Measurements from ENCODE around the gene IGF1R.
A peak's percentile ranks its signal among the peaks of the same experiment; 100 is the strongest.

The IGF1R gene

GRCh38 chr15:98815207-98815606, 166.9 kb downstream of the IGF1R start:
- no peak for DNase-seq (ENCODE audit: low read depth in 2 of 2)
- no peak overlapping the region for H3K4me3 ChIP-seq (replicated peaks in 1 of 2; ENCODE audit: low read depth in 2 of 2, low read length in 2 of 2)
- TF ChIP-seq CTCF (IDR thresholded peaks at IDR 0.05; ENCODE audit: low read depth, low read length): no peak

GRCh38 chr15:98817745-98818144, 169.4 kb downstream of the IGF1R start:
- DNase-seq (ENCODE audit: low read depth in 2 of 2): no peak
- H3K4me3 ChIP-seq (replicated peaks in 1 of 2; ENCODE audit: low read depth in 2 of 2, low read length in 2 of 2): no peak overlapping the region
- no peak for TF ChIP-seq CTCF (IDR thresholded peaks at IDR 0.05; ENCODE audit: low read depth, low read length)

GRCh38 chr15:98823012-98823458, 174.7 kb downstream of the IGF1R start:
- H3K4me3 ChIP-seq (replicated peaks in 1 of 2; ENCODE audit: low read depth in 2 of 2, low read length in 2 of 2): no peak overlapping the region
- peak; percentile 36 to 81 for DNase-seq (ENCODE audit: low read depth in 2 of 2)
- no peak for TF ChIP-seq CTCF (IDR thresholded peaks at IDR 0.05; ENCODE audit: low read depth, low read length)

GRCh38 chr15:98823616-98824015, 175.3 kb downstream of the IGF1R start:
- no peak for TF ChIP-seq CTCF (IDR thresholded peaks at IDR 0.05; ENCODE audit: low read depth, low read length)

GRCh38 chr15:98824595-98824994, 176.3 kb downstream of the IGF1R start:
- no peak for TF ChIP-seq CTCF (IDR thresholded peaks at IDR 0.05; ENCODE audit: low read depth, low read length)
- no peak for DNase-seq (ENCODE audit: low read depth in 2 of 2)
- no peak overlapping the region for H3K4me3 ChIP-seq (replicated peaks in 1 of 2; ENCODE audit: low read depth in 2 of 2, low read length in 2 of 2)

More at GRCh38 chr15:98823616-98824015, 175.3 kb downstream of the IGF1R start:
- no peak overlapping the region for H3K4me3 ChIP-seq (replicated peaks in 1 of 2; ENCODE audit: low read depth in 2 of 2, low read length in 2 of 2)
- no peak for DNase-seq (ENCODE audit: low read depth in 2 of 2)

GRCh38 chr15:98826658-98827057, 178.3 kb downstream of the IGF1R start:
- H3K4me3 ChIP-seq (replicated peaks in 1 of 2; ENCODE audit: low read depth in 2 of 2, low read length in 2 of 2): no peak overlapping the region
- no peak for DNase-seq (ENCODE audit: low read depth in 2 of 2)
- TF ChIP-seq CTCF (IDR thresholded peaks at IDR 0.05; ENCODE audit: low read depth, low read length): no peak

GRCh38 chr15:98827217-98827616, 178.9 kb downstream of the IGF1R start:
- H3K4me3 ChIP-seq (replicated peaks in 1 of 2; ENCODE audit: low read depth in 2 of 2, low read length in 2 of 2): no peak overlapping the region
- TF ChIP-seq CTCF (IDR thresholded peaks at IDR 0.05; ENCODE audit: low read depth, low read length): no peak
- DNase-seq (ENCODE audit: low read depth in 2 of 2): no peak
